Upper lobe of left lung (tissue), 6 donors: ENCODE measurements around the gene ARMS2. TPM values are rescaled to one million over a fixed set of nuclear protein-coding genes. Genes with fewer than 3 reads are reported as not detected.

Experiments used
- ATAC-seq, 2 donors: fragments of 200-7000 bp; cut with Tn5 transposase; one replicate each; pipeline ENCODE4 v1.9.1; 2022; ENCODE audit warnings: mild to moderate bottlenecking in 2 of 2, moderate library complexity in 2 of 2; ENCODE audit not compliant: low FRiP score in 2 of 2
- DNase-seq, 2 donors: peaks; one replicate each; pipeline ENCODE4 v3.0.0-alpha.2; 2019 to 2020
- H3K27ac ChIP-seq, 4 donors: fragments of 200-600 bp; sonication (generic); one replicate each; pipeline ENCODE4 v1.5.1; 2016 to 2019
- H3K27me3 ChIP-seq, 4 donors: fragments of 200-600 bp; sonication (generic); one replicate each; pipeline ENCODE4 v1.5.1; 2017 to 2019
- H3K36me3 ChIP-seq, 4 donors: fragments of 200-600 bp; sonication (generic); one replicate each; pipeline ENCODE4 v1.5.1; 2016 to 2019
- H3K4me1 ChIP-seq, 4 donors: fragments of 200-600 bp; sonication (generic); one replicate each; pipeline ENCODE4 v1.5.1; 2018 to 2019
- H3K4me3 ChIP-seq, 4 donors: fragments of 200-600 bp; sonication (generic); one replicate each; pipeline ENCODE4 v1.5.1; 2017 to 2019; ENCODE audit warnings: mild to moderate bottlenecking in 2 of 4, moderate library complexity in 1 of 4
- H3K9me3 ChIP-seq, 4 donors: fragments of 200-600 bp; sonication (generic); one replicate each; pipeline ENCODE4 v1.5.1; 2018 to 2019
- EP300 ChIP-seq, 4 donors: sonication (generic); formaldehyde crosslinking; IDR thresholded peaks; one replicate each; pipeline ENCODE4 v1.5.1; 2017; ENCODE audit warnings: antibody characterized with exemption in 4 of 4, control low read depth in 2 of 4
- POLR2A ChIP-seq, 4 donors: fragments of 450-650 bp; IDR thresholded peaks; one replicate each; pipeline ENCODE4 v1.5.1; 2016 to 2017; ENCODE audit warnings: antibody characterized with exemption in 4 of 4, mild to moderate bottlenecking in 2 of 4
- POLR2AphosphoS5 ChIP-seq, 2 donors: sonication (generic); formaldehyde crosslinking; IDR thresholded peaks; one replicate each; pipeline ENCODE4 v1.5.1; 2017; ENCODE audit warnings: antibody characterized with exemption in 2 of 2
- WGBS, 2 donors: methylation state at CpG; one replicate each; pipeline ENCODE4 v1.1.5; 2017 to 2018; 5-methylcytosine and 5-hydroxymethylcytosine counted together
- total RNA-seq, 6 donors: library from RNA; depleted of rRNA in 4 of 6; stranded (reverse); fragments of >200 nt in 4 of 6; gene quantifications; one replicate each; pipeline versions ENCODE4 v1.1.0 to v1.2.1, GENCODE V29; 2016 to 2021
- TF ChIP-seq, protein P1 (sequence below), 6 experiments: fragments of 450-650 bp in 4 of 6; fragments of 200-600 bp in 2 of 6; sonication (generic) in 2 of 6; IDR thresholded peaks; one replicate each; pipeline ENCODE4 v1.5.1; 2016 to 2019; ENCODE audit warnings: antibody characterized with exemption in 6 of 6
- donor health status: DM: no; HTN: no; CAD: no; lungs with moderate emphysema.
- donor health status: DM: no; HTN: yes; CAD: no; lungs with severe emphysema.

ARMS2 gene
- total RNA-seq, 6 donors from 2014 or later = not detected

DNA sequence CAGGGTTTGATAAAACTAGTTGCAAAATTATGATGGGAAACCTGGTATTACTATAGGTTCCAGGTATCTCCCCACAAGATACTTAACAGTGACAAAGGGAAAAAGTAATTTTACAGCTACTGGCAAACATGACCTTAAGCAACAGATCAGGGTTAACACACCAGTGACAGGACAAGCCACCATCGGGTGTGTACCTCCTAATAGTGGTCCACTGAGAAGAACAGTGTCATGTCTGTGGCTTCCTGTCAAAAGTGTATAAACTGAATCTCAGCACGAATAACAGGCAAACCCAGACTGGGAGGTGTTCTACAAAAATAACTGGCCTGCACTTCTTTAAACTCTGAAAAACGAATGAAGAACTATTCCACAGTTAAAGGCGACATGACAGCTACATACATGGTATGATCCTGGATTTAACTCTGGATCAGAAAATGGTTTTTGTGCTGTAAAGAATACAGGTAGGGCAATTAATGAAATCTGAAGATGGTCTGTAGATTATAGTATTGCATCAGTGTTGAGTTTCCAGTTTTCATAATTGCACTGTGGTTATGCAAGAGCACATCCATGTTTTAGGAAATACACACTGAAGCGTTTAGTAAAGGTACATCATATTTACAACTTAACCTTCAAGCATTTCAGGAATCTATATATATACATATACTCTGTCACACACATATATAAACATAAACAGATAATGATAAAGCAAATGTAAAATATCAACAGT is 32.0 kb upstream of the ARMS2 start:
- WGBS, 2 donors = 60 to 65% methylated on average over 5 of the region's 5 CpGs

DNA sequence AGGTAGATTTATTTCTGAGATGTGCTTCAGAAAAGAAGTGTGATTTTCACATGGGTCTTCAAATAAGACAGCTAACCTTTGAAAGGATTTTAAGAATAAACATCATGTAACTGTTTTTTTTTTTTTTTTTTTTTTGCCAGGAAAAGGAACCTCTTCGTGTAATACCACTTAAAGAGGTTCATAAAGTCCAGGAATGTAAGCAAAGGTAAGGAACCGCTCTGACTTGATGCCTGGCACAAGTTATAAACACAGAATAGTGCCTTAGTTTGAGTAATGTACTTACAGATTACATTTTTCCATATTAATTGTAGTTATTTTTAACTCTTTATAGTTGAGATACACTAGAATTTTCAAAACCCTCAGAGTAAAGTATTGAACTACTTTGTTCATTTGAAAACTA is 30.4 kb upstream of the ARMS2 start:
- H3K4me1 ChIP-seq = peaks cover 10 to 28% (median 20%) of the 10 kb centered on the region in 4 donors
- no peak for TF ChIP-seq POLR2A (IDR thresholded peaks at IDR 0.05)
- TF ChIP-seq POLR2AphosphoS5 (IDR thresholded peaks at IDR 0.05) = no peak
- TF ChIP-seq, protein P1, sequence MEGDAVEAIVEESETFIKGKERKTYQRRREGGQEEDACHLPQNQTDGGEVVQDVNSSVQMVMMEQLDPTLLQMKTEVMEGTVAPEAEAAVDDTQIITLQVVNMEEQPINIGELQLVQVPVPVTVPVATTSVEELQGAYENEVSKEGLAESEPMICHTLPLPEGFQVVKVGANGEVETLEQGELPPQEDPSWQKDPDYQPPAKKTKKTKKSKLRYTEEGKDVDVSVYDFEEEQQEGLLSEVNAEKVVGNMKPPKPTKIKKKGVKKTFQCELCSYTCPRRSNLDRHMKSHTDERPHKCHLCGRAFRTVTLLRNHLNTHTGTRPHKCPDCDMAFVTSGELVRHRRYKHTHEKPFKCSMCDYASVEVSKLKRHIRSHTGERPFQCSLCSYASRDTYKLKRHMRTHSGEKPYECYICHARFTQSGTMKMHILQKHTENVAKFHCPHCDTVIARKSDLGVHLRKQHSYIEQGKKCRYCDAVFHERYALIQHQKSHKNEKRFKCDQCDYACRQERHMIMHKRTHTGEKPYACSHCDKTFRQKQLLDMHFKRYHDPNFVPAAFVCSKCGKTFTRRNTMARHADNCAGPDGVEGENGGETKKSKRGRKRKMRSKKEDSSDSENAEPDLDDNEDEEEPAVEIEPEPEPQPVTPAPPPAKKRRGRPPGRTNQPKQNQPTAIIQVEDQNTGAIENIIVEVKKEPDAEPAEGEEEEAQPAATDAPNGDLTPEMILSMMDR (IDR thresholded peaks at IDR 0.05) = no peak
- TF ChIP-seq EP300 (IDR thresholded peaks at IDR 0.05) = no peak
- 68 to 69% methylated on average over 2 of the region's 2 CpGs for WGBS, 2 donors
- ATAC-seq = no peak
- H3K36me3 ChIP-seq = peaks cover 0 to 27% (median 1%) of the 10 kb centered on the region in 4 donors
- no peaks in the 10 kb centered on the region for H3K27me3 ChIP-seq
- peak overlapping the region in 1 of 4 donors; percentile 46 for H3K27ac ChIP-seq
- DNase-seq = no peak
- H3K9me3 ChIP-seq = no peaks in the 10 kb centered on the region
- no peak overlapping the region for H3K4me3 ChIP-seq

More for the DNA sequence above, 32.0 kb upstream of the ARMS2 start:
- no peaks in the 10 kb centered on the region for H3K9me3 ChIP-seq
- no peak overlapping the region for H3K4me3 ChIP-seq
- H3K4me1 ChIP-seq = peaks cover 14 to 31% (median 22%) of the 10 kb centered on the region in 4 donors
- peak overlapping the region in 1 of 4 donors; percentile 53 for H3K27ac ChIP-seq
- DNase-seq (no peak), ATAC-seq (no peak)
- H3K36me3 ChIP-seq = peaks cover 0 to 26% (median 3%) of the 10 kb centered on the region in 4 donors
- H3K27me3 ChIP-seq = no peaks in the 10 kb centered on the region
- TF ChIP-seq POLR2A (IDR thresholded peaks at IDR 0.05) (no peak), POLR2AphosphoS5 (IDR thresholded peaks at IDR 0.05) (no peak), EP300 (IDR thresholded peaks at IDR 0.05) (no peak)
- TF ChIP-seq, protein P1 (IDR thresholded peaks at IDR 0.05) = no peak

DNA sequence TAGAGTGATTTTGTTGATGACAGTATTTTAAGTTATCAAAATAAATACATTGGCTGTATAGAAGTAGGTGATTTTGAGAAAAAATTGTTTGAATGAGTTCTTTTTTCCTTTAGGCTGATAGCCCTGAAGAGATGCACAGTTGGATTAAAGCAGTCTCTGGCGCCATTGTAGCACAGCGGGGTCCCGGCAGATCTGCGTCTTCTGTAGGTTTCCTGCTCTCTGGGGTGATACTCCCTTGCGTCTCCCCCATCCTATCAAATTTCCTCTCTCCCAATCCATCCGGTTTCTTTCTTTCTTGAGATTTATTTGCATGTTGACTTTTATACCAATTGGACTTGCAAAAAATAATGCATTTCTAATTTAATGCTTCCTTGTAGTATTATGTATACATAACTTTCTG is 27.6 kb upstream of the ARMS2 start:
- Histone ChIP-seq H3K9me3 (no peaks in the 10 kb centered on the region), H3K4me3 (no peak overlapping the region), H3K36me3 (peaks cover 0 to 38% (median 6%) of the 10 kb centered on the region in 4 donors), H3K4me1 (peaks cover under 1 to 12% (median 2%) of the 10 kb centered on the region in 4 donors), H3K27ac (no peak overlapping the region), H3K27me3 (no peaks in the 10 kb centered on the region)
- ATAC-seq = no peak
- WGBS, 2 donors = 88 to 90% methylated on average over 6 of the region's 6 CpGs
- TF ChIP-seq EP300 (IDR thresholded peaks at IDR 0.05) (no peak), POLR2AphosphoS5 (IDR thresholded peaks at IDR 0.05) (no peak), POLR2A (IDR thresholded peaks at IDR 0.05) (no peak)
- TF ChIP-seq, protein P1 (IDR thresholded peaks at IDR 0.05) = no peak
- no peak for DNase-seq

DNA sequence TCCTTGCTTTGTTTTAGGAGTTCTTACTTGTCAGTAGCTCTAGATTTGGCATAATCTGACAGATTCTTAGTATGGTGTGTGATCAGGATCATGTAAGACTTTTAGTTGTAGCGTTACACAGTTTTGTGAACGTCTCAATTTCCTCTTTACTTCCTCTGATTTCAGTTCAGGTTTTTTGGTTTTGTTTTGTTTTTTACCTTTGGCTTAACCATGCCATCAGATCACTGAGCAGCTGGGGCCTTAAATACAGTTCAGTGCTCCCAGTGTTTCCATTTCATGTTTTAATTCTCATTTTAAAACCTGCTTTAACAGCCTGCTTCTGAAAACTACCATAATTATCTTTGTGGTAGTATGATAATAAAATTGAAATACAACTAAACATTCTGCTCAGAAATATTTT is 27.2 kb upstream of the ARMS2 start:
- Histone ChIP-seq H3K36me3 (peaks cover 0 to 38% (median 6%) of the 10 kb centered on the region in 4 donors), H3K4me1 (peaks cover 0 to 7% (median 0%) of the 10 kb centered on the region in 4 donors), H3K27ac (no peak overlapping the region), H3K4me3 (no peak overlapping the region), H3K27me3 (no peaks in the 10 kb centered on the region), H3K9me3 (no peaks in the 10 kb centered on the region)
- TF ChIP-seq EP300 (IDR thresholded peaks at IDR 0.05) = no peak
- TF ChIP-seq POLR2A (IDR thresholded peaks at IDR 0.05) = no peak
- no peak for TF ChIP-seq POLR2AphosphoS5 (IDR thresholded peaks at IDR 0.05)
- TF ChIP-seq, protein P1 (IDR thresholded peaks at IDR 0.05) = no peak
- ATAC-seq (no peak), DNase-seq (no peak)
- WGBS, 2 donors = 42 to 66% methylated on average over 2 of the region's 2 CpGs
